ENCODE measurements around the gene CAPZA2.
"Not testable (repeated sequence)": the region's sequence is repeated elsewhere in the genome, so short reads cannot be mapped to it uniquely, and the experiment has no call there.

The CAPZA2 gene

DNA sequence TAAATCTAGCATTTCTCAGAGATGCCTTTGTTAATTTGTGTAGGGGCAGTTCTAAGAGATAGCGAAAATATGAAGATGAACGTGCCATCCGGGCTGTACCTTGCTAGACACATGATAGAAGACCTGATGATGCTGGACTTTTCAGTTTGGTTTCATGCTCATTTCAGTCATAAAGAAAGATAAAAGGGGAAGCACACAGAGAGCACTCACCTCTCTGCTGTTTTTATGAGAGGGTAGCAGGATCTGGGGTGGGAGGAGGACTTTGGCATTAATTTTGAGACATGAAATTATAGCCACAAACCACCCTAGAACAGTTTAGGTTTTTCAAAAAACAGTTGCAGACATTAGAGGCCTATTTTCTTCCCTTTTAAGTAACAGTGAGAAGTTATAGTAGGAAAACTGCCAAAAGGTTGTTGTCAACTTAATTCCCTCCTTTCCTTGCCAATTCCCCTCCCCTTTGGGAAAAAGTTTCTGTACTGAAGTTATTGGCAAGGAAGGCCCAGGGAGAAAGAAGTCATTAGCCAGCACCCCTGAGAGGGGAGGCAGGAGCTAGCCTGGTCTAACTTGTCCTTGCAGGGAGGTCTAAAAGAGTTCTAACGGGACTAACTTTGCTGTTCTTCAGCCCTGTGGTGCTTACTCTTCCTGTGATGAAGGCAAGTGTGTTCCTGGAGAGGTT is 93.6 kb downstream of the CAPZA2 start:
- DNase-seq = no peak

DNA sequence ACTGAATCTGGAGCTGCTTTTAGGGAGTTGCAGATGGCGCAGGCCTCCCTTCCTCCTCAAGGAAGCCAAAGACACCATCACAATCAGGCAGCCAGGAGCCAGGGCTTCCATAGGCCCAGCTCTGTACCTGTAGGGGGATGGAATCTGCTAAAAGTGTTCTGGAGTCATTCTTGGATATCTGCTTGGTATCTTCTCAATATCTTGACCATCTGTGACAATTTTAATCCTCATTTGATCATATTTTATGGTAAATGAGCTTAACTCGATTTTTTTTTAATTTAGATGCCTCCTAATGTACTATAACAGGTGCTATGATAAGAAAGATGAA is 94.1 kb downstream of the CAPZA2 start:
- no peak for DNase-seq

DNA sequence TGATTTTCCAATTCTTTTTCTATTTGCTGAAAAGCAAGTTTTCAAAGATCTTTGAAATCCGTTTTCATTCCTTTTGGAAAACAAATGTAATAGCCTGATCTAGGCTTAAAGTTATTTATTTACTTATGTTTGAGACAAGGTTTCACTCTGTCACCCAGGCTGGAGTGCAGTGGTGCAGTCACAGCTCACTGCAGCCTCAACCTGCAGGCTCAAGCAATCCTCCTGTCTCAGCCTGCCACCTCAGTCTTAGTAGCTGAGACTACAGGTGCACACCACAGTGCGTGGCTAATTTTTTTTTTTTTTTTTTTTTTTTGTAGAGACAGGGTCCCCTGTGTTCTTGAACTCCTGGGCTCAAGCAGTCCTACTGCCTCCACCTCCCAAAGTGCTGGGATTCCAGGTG is 95.5 kb downstream of the CAPZA2 start:
- DNase-seq = no peak

DNA sequence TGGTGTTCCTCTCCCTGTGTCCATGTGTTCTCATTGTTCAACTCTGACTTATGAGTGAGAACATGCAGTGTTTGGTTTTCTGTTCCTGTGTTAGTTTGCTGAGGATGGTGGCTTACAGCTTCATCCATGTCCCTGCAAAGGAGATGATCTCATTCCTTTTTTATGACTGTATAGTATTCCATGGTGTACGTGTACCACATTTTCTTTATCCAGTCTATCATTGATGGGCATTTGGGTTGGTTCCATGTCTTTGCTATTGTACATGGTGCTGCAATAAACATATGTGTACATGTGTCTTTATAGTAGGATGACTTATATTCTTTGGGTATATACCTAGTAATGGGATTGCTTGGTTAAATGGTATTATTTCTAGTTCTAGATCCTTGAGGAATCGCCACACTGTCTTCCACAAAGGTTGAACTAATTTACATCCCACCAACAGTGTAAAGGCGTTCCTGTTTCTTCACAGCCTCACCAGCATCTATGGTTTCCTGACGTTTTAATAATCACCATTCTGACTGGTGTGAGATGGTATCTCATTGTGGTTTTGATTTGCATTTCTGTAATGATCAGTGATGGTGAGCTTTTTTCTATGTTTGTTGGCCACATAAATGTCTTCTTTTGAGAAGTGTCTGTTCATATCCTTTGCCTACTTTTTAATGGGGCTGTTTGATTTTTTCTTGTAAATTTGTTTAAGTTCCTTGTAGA is 99.7 kb downstream of the CAPZA2 start:
- DNase-seq = not testable (repeated sequence)

DNA sequence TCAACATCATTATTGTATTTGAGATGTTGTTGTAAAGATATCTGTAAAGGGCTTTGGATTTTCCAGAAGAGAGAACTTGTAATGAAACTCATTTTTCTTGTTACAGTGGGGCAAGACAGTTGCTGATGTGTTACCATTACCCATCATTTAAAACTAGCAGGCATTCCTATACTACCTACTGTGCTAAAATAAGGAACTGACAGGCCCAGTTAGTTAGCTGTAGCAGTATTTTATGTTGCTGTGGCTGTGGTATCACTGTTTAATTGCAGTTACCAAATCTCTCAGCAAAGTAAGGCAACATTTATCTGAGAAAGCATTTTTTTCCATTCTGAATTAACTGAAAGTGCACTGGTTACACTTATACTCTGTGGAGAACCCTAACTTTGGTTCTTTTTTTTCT is 100.8 kb downstream of the CAPZA2 start:
- DNase-seq = no peak

DNA sequence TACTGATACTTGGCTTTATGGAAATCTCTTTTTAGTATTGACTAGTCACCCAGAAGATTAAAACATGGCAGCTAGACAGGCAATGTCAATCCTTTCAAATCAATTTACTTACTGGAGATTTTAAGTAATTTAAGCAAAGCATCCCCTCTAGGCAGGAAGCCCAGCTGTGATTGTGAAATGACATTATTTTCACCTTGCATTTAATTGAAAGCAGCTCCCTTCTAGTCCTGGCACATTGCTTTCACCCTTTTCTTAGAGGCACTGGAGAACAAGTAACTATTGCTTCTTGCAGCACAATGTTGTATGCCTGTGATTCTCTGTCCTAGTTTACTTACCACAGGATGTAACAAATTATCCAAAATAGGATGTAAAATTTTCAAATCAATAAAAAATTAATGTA is 104.2 kb downstream of the CAPZA2 start:
- no peak for DNase-seq

DNA sequence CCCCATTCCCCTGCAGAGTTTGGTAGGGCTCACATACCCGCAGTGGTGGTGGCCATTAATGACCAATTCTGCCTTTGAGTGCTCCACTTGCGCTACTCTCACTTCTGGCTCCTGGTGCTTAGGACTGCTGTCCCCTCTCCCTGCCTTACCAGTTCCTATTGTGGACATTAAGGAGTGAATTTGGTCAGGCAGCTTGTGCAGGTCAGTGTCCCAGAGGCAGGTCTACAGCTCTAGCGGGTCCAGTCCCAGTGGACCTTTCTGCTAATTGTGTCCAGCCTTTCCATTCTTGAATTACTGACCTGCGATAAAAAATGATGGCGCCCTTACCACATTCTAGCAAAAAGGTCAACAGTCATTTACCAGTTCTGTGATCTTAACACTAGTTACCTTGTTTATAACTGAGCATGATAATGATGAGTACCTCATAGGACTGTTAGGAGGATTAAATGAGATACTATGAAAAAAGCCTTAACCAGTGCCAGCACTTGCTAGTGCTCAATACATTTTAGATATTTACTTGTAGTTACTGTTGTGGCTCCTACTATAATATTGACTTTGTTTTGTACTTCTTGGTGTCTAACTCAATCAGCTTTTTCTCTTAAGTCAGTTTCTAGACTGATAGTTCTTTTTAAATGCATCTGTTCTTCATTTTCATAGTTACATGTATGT is 105.0 kb downstream of the CAPZA2 start:
- DNase-seq = no peak

DNA sequence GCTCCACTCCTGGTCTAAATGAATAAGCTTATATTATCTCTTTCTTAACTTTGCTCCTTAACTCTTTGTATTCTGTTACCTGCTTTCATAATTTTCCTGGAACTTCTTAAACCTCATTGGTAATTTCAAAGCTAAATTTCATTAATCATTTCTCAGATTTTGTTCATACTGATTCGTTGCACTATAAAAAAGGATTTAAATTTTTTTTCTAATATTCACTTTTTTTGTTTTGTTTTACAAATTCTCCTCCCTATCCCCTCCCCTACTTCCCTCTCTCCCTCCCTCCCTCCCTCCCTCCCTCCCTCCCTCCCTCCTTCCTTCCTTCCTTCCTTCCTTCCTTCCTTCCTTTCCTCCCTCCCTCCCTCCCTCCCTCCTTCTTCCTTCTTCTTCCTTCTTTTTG is 105.6 kb downstream of the CAPZA2 start:
- DNase-seq = no peak

DNA sequence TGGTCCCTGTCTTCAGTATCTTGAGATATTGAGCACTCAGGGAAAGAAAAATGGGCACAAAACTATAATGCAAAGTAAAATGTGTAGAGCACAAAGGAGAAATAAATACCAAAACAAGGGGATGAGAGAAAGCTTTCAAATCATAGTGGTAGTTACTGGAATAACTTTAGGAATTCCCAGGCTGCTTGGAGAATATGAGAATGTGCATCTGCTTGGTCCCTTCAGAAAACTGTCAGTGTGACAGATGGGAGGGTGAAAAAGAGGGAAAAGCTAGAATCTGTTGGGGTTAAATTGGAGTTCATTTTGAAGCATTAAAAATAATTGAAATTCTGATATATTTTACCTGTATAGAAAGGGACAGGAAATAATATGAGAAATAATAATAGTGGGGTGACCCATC is 106.2 kb downstream of the CAPZA2 start:
- no peak for DNase-seq

DNA sequence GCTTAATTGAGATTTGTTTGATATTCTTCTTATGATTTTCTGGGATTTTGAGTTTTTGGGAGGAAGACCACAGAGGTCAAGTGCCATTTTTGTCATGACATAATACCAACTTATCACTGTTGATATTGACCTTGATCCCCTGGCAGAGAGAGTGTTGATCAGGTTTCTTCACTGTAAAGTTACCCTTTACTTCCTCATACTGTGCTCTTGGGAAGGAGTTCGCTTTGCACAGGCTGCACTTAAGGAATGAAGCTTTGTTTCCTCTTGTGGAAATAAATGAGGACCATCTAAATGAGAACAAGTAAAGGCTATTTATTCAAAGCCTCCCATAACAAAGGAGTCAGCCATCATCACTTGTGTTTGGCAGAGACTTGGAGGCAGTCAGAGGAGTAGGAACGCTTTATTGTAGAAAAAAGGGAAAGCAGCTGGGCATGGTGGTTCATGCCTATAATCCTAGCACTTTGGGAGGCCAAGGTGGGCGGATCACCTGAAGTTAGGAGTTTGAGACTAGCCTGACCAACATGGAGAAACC is 107.0 kb downstream of the CAPZA2 start:
- DNase-seq = no peak

DNA sequence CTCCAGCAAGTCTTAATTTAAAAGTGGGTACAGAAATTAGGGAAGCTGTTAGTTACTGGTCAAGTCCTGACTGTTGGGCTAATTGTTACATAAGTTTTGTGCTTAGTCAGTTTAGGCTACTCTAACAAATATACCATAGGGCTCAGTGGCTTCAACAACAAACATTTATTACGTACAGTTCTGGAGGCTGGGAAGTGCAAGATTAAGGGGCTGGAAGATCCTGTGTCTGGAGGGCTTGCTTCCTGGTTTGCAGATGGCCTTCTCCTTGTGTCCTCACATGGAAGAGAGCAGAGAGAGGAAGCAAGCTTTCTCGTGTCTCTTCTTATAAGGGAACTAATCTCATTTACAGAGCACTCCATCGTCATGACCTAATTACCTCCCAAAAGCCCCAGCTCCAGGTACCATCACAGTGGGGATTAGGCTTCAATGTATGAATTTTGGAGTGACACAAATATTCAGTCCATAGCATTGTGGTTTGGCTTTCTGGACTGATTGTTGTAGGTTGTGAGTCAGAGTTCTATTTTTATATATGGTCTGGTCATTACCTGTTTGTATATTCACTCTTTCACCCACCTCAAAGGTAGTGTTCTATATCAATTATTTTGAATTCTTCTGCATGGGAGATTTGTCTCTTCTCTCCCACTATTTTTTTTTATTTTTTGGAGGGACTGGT is 108.0 kb downstream of the CAPZA2 start:
- no peak for DNase-seq

DNA sequence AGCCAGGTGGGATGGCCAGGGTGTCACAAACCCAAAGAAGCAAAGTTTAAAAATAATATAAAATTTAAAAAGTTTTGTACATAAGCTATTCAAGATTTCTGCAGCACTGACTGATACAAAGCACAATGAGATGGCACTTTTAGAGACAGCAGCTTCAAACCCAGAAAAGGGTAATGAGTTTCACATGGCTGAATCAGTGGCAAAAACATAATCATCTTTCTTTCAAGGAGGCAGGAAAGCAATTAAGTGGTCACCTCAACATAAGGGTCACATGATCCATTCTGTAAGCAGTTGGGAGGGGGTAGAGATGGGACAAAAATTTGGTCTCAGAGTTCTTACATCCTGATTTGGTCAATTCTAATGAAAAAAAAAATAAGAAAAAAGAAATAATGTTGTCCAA is 108.8 kb downstream of the CAPZA2 start:
- DNase-seq = not testable (repeated sequence)

All from T-helper 9 cell (primary cell).